Fibroblast of the aortic adventitia (primary cell): ENCODE measurements around the gene DHX9. TPM values are rescaled to one million over a fixed set of nuclear protein-coding genes. Genes with fewer than 3 reads are reported as not detected.

Experiments used
- DNase-seq: peaks from one replicate; pipeline ENCODE4 v3.0.0-alpha.2; 2010; ENCODE audit warnings: low read depth
- H3K4me3 ChIP-seq: 2 replicates; pipeline ENCODE4 v1.5.1; 2011; ENCODE audit warnings: low read depth, mild to moderate bottlenecking, control low read depth, low read length, moderate library complexity
- total RNA-seq: library from RNA; depleted of rRNA; stranded (reverse); fragments of >200 nt; gene quantifications from 2 replicates; pipeline ENCODE4 v1.2.3, GENCODE V29; 2012; ENCODE audit warnings: low replicate concordance
- TF ChIP-seq, protein P1 (sequence below): IDR thresholded peaks from 2 replicates; pipeline ENCODE4 v1.5.1; 2011; ENCODE audit warnings: mild to moderate bottlenecking, low read length, control low read depth, inconsistent platforms; ENCODE audit not compliant: insufficient read depth

The DHX9 gene
- total RNA-seq, 1 donor = 153 TPM

DNA sequence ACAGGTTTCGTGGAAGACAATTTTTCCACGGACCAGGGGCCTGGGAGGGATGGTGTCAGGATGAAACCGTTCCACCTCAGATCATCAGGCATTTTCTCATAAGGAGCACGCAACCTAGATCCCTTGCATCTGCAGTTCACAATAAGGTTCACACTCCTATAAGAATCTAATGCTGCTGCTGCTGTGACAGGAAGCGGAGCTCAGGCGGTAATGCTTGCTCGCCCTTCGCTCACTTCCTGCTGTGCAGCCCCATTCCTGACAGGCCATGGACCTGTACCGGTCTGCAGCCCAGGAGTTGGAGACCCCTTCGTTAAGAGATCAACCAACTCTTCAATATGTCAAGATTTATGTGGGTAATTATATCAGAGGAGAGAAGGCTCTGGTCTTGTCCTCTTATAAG lies 3.3 kb upstream of the DHX9 start:
- TF ChIP-seq, protein P1, sequence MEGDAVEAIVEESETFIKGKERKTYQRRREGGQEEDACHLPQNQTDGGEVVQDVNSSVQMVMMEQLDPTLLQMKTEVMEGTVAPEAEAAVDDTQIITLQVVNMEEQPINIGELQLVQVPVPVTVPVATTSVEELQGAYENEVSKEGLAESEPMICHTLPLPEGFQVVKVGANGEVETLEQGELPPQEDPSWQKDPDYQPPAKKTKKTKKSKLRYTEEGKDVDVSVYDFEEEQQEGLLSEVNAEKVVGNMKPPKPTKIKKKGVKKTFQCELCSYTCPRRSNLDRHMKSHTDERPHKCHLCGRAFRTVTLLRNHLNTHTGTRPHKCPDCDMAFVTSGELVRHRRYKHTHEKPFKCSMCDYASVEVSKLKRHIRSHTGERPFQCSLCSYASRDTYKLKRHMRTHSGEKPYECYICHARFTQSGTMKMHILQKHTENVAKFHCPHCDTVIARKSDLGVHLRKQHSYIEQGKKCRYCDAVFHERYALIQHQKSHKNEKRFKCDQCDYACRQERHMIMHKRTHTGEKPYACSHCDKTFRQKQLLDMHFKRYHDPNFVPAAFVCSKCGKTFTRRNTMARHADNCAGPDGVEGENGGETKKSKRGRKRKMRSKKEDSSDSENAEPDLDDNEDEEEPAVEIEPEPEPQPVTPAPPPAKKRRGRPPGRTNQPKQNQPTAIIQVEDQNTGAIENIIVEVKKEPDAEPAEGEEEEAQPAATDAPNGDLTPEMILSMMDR = no peak
- no peak overlapping the region for H3K4me3 ChIP-seq
- DNase-seq = no peak

DNA sequence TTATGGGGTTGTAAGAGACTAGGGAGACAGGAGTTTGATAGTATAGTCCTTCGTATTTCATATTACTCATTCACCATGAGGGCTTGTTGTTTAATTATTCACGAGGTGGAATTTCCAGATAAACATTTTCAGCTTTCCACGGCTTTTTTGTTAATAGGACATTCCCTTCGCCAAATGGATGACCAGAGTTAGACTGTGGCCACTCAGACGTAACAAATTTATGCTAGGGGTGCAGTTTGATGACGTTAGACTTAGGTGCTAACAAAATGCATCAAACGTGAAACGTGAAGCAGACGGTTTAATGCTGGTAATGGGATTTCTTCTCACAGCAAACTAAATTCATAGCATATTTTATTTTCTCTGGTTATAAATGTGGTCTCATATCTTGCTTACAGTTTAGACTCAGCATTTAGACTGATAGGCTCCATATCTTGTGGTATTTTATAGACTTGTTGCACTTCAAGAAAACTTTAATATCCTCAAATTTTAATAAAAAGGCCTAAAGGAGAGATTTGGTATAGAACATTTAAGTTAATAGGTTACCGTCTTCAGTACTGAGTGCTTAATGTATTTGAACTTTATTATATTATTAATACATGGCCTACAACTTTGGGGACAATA lies 2.3 kb downstream of the DHX9 start:
- TF ChIP-seq, protein P1 = no peak
- H3K4me3 ChIP-seq = peak overlapping the region; percentile 70
- peak; percentile 16 for DNase-seq

DNA sequence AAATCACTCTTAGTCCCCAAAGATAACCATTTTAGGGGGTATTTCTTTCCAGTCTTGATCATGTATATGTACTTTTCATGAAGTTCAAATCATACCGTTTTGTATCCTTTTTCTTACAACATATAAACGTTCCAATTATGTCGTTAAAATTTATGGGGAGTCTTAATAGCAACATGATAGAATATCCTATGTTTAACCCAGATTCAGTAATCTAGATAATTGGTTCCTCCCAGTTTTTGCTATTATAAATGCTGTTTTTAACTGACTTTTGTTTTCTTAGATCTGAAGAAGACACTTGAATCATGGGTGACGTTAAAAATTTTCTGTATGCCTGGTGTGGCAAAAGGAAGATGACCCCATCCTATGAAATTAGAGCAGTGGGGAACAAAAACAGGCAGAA lies 3.1 kb downstream of the DHX9 start:
- TF ChIP-seq, protein P1 = no peak
- no peak for DNase-seq
- no peak overlapping the region for H3K4me3 ChIP-seq

DNA sequence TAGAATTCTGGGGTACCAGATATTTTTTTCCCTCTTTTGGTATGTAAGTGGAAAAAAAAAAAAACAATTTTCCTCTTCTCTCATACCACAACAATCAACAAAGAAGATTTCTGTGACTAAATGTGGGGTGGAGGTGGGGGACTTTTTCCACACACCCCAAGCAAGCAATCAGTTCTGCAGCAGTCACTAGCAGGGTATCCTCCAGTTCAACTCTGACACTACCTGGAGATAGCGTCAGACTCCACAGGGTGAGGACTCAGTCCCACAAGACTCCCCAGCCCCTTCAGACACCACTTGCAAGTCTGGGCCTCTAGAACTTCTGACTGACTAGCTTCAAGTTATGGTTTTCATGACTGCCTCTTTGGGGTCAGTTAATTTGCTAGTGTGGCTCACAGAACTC lies 6.2 kb downstream of the DHX9 start:
- no peak for DNase-seq
- TF ChIP-seq, protein P1 = no peak
- H3K4me3 ChIP-seq = no peak overlapping the region

DNA sequence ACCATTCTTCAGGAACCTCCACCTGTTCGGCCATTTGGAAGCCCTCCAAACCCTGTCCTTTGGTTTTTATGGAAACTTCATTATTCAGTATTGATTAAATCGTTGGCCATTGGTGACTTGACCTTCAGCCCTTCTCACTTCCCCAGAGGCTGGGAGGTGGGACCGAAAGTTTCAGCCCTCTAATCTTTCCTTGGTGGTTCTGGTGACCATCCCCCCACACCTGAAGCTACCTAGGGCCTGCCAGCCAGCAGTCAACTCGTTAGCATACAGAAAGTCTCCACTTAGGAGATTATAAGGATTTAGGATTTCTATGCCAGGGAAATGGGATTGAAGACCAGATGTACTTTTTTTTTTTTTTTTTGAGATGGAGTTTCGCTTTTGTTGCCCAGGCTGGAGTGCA lies 6.7 kb downstream of the DHX9 start:
- no peak overlapping the region for H3K4me3 ChIP-seq
- no peak for DNase-seq
- TF ChIP-seq, protein P1 = no peak

DNA sequence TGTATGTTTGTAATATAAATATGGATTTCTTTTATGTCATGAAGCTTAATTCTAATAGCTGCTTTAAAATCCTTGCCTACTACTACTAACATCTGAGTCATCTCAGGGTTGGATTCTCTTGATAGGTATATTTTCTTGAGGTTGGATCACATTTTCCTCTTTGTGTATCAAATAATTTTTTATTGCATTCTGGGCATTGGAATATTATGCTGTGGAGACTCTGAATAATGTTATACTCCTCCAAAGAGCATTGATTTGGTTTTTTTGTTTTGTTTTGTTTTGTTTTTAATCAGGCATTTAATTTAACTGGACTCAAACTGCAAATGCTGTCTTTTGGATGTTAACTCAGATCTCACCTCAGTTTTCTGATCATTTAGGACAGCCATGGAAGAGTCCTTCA lies 8.0 kb downstream of the DHX9 start:
- H3K4me3 ChIP-seq = no peak overlapping the region
- no peak for DNase-seq
- TF ChIP-seq, protein P1 = no peak

DNA sequence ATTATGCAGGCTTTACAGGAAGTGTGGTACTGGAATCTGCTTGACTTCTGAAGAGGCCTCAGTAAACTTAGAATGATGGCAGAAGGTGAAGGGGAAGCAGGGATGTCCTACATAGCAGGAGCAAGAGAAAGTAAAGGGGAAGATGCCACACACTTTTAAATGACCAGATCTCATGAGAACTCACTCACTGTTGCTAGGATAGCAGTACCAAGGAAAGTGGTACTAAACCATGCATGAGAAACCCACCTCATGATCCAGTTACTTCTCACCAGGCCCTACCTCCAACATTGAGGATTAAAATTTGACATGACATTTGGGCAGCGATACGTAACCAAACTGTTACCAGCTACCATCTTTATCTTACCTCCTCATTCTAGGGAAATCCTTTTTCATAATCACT lies 9.6 kb downstream of the DHX9 start:
- no peak overlapping the region for H3K4me3 ChIP-seq
- TF ChIP-seq, protein P1 = no peak
- no peak for DNase-seq
